PFSK-1 (cell line): ENCODE measurements around the gene ZNF655.

Experiments used
- FOXP2 ChIP-seq: optimal IDR thresholded peaks from 2 replicates; pipeline ENCODE3; 2011; ENCODE audit warnings: borderline replicate concordance, control low read depth, inconsistent platforms; ENCODE audit not compliant: insufficient read depth; ENCODE audit errors: extremely low read length, extremely low read depth
- POLR2AphosphoS5 ChIP-seq: IDR thresholded peaks from 2 replicates; pipeline ENCODE4 v1.6.1; 2012; ENCODE audit warnings: low read depth, mild to moderate bottlenecking, control low read depth, low read length, moderate library complexity
- SIN3A ChIP-seq: IDR thresholded peaks from 2 replicates; pipeline ENCODE4 v1.6.1; 2012; ENCODE audit warnings: mild to moderate bottlenecking, low read length, moderate library complexity, borderline replicate concordance; ENCODE audit not compliant: insufficient read depth
- TAF1 ChIP-seq: IDR thresholded peaks from 2 replicates; pipeline ENCODE4 v1.6.1; 2012; ENCODE audit warnings: low read length, control low read depth, borderline replicate concordance; ENCODE audit not compliant: insufficient read depth
- TF ChIP-seq, protein P1 (sequence below), 2 experiments: IDR thresholded peaks; 2 replicates each; pipeline versions ENCODE4 v1.6.1 to v1.8.0; 2011 to 2012; ENCODE audit warnings: low read depth in 2 of 2, low read length in 2 of 2, control low read depth in 1 of 2, inconsistent platforms in 1 of 2, mild to moderate bottlenecking in 1 of 2, moderate library complexity in 1 of 2; ENCODE audit not compliant: insufficient read depth in 1 of 2

ZNF655 gene

GRCh38 chr7:99557196-99557607 is 1.2 kb upstream of the ZNF655 start:
- no peak for TF ChIP-seq SIN3A
- TF ChIP-seq, protein P1, sequence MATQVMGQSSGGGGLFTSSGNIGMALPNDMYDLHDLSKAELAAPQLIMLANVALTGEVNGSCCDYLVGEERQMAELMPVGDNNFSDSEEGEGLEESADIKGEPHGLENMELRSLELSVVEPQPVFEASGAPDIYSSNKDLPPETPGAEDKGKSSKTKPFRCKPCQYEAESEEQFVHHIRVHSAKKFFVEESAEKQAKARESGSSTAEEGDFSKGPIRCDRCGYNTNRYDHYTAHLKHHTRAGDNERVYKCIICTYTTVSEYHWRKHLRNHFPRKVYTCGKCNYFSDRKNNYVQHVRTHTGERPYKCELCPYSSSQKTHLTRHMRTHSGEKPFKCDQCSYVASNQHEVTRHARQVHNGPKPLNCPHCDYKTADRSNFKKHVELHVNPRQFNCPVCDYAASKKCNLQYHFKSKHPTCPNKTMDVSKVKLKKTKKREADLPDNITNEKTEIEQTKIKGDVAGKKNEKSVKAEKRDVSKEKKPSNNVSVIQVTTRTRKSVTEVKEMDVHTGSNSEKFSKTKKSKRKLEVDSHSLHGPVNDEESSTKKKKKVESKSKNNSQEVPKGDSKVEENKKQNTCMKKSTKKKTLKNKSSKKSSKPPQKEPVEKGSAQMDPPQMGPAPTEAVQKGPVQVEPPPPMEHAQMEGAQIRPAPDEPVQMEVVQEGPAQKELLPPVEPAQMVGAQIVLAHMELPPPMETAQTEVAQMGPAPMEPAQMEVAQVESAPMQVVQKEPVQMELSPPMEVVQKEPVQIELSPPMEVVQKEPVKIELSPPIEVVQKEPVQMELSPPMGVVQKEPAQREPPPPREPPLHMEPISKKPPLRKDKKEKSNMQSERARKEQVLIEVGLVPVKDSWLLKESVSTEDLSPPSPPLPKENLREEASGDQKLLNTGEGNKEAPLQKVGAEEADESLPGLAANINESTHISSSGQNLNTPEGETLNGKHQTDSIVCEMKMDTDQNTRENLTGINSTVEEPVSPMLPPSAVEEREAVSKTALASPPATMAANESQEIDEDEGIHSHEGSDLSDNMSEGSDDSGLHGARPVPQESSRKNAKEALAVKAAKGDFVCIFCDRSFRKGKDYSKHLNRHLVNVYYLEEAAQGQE (IDR thresholded peaks at IDR 0.05; ENCODE audit: insufficient read depth in 1 of 2, low read depth in 2 of 2, low read length in 2 of 2) = peak; percentile 59 to 84
- TF ChIP-seq TAF1 = no peak
- TF ChIP-seq POLR2AphosphoS5 = no peak
- TF ChIP-seq FOXP2 = no peak

- TF ChIP-seq, protein P1 (IDR thresholded peaks at IDR 0.05; ENCODE audit: insufficient read depth in 1 of 2, low read depth in 2 of 2, low read length in 2 of 2) = no peak
- TF ChIP-seq FOXP2 (no peak), POLR2AphosphoS5 (no peak)
Measured at GRCh38 chr7:99557940-99558305, 519 bp upstream of the ZNF655 start.

GRCh38 chr7:99559175-99559915 is 903 bp downstream of the ZNF655 start:
- TF ChIP-seq FOXP2 = no peak
- no peak for TF ChIP-seq TAF1
- no peak for TF ChIP-seq POLR2AphosphoS5
- TF ChIP-seq, protein P1 (IDR thresholded peaks at IDR 0.05; ENCODE audit: insufficient read depth in 1 of 2, low read depth in 2 of 2, low read length in 2 of 2) = no peak
- TF ChIP-seq SIN3A = no peak

DNA sequence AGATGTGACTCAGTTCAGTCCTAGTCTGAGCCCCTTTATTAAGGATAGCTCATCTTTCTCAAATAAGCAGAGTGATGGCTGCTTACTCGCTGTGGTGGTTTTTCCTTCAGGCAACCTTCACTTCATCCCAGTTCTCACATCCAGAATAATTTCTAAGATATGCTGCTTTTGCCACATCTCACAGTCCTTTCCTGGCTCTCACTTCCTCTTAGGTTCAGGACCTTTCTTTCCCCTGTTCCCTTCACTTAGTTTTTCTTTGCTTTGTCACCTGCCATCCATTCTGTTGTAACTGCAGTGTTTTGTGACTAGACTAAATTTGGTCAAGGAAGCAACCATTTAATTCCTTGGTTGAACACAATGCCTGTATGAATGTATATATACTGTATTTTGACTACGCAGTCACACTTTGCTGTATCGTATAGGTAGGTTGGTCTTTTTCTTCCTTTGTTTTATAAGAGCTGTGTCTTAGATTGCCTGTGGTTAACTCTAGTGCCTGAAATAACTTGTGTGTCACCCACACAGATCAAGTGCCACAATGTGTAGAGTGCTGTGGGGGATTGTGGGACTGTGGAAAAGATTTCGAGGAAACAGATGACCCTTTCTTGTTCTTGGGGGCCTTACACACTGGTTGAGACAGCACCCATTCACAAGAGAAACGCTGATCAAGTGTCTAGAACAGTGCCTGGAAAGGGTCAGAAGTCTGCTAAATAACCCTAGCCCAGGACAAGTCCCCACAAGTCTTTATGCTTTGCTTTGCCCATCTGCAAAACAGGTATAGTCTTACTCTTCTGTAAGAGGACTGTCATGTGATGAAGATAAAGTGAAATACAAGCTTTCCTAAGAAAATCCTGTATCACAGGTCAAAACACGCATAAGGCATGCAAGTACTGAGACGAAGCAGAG is 2.6 kb downstream of the ZNF655 start:
- TF ChIP-seq FOXP2 (no peak), SIN3A (no peak), TAF1 (no peak), POLR2AphosphoS5 (no peak)
- TF ChIP-seq, protein P1 (IDR thresholded peaks at IDR 0.05; ENCODE audit: insufficient read depth in 1 of 2, low read depth in 2 of 2, low read length in 2 of 2) = no peak
